SK-N-SH (cell line): Measurements from ENCODE around the gene CSRP2. TPM values are rescaled to one million over a fixed set of nuclear protein-coding genes. Genes with fewer than 3 reads are reported as not detected.

Source experiments
- CTCF ChIA-PET: fragments of 300-600, 350-600 bp; formaldehyde crosslinking; extraction: SDS; loops from one replicate; lab custom pipeline; 2021; lab: Yijun Ruan, JAX
- POLR2A ChIA-PET: fragments of 350-600 bp; sonication (Branson Sonifier 250); formaldehyde crosslinking; extraction: SDS; loops from one replicate; lab custom pipeline; 2020; ENCODE audit warnings: antibody characterized with exemption, inconsistent platforms; lab: Yijun Ruan, JAX
- DNase-seq: peaks from one replicate; pipeline ENCODE4 v3.0.0; 2012
- H2AFZ ChIP-seq: fragments of 200-600 bp; sonication (generic); 2 replicates; pipeline ENCODE4 v1.8.1; 2016; ENCODE audit warnings: antibody characterized with exemption, mild to moderate bottlenecking, low read depth
- H3F3A ChIP-seq: fragments of 200-600 bp; sonication (generic); replicated peaks from 2 replicates; pipeline ENCODE3; 2016; ENCODE audit warnings: antibody characterized with exemption, mild to moderate bottlenecking; ENCODE audit not compliant: insufficient read depth
- H3K27ac ChIP-seq, 2 experiments: fragments of 200-500 bp in 1 of 2; fragments of 200-600 bp in 1 of 2; sonication (Bioruptor generic) in 1 of 2; sonication (generic), shearing (Covaris generic) in 1 of 2; 2 replicates each; pipeline versions ENCODE4 v1.5.1 to v1.6.1; 2014 to 2016; ENCODE audit warnings: low read depth in 2 of 2, inconsistent platforms in 1 of 2, low read length in 1 of 2, mild to moderate bottlenecking in 1 of 2, mixed read lengths in 1 of 2
- H3K27me3 ChIP-seq: fragments of 200-600 bp; sonication (generic), shearing (Covaris generic); 2 replicates; pipeline ENCODE4 v1.6.1; 2016; ENCODE audit warnings: mixed run types; ENCODE audit not compliant: insufficient read depth
- H3K36me3 ChIP-seq, 2 experiments: fragments of 200-500 bp in 1 of 2; fragments of 200-600 bp in 1 of 2; sonication (Bioruptor generic) in 1 of 2; sonication (generic) in 1 of 2; replicated peaks in 1 of 2; 2 replicates each; pipeline versions ENCODE3 to v1.5.1; 2014 to 2016; ENCODE audit warnings: low read length in 1 of 2, mild to moderate bottlenecking in 1 of 2; ENCODE audit not compliant: insufficient read depth in 2 of 2, control insufficient read depth in 1 of 2
- H3K4me1 ChIP-seq, 2 experiments: fragments of 200-500 bp in 1 of 2; fragments of 200-600 bp in 1 of 2; sonication (Bioruptor generic) in 1 of 2; sonication (generic), shearing (Covaris generic) in 1 of 2; 2 replicates each; pipeline versions ENCODE4 v1.5.1 to v1.6.1; 2014 to 2016; ENCODE audit warnings: low read depth in 1 of 2, low read length in 1 of 2, mixed run types in 1 of 2; ENCODE audit not compliant: insufficient read depth in 2 of 2, control insufficient read depth in 1 of 2
- H3K4me2 ChIP-seq: fragments of 200-600 bp; sonication (generic), shearing (Covaris generic); 2 replicates; pipeline ENCODE4 v1.6.1; 2017; ENCODE audit warnings: mixed run types
- H3K4me3 ChIP-seq, 2 experiments: fragments of 200-500 bp in 1 of 2; fragments of 200-600 bp in 1 of 2; sonication (Bioruptor generic) in 1 of 2; sonication (generic), shearing (Covaris generic) in 1 of 2; 2 replicates each; pipeline versions ENCODE4 v1.5.1 to v1.8.1; 2014 to 2016; ENCODE audit warnings: low read depth in 2 of 2, inconsistent platforms in 1 of 2, low read length in 1 of 2, mild to moderate bottlenecking in 1 of 2, mixed read lengths in 1 of 2, moderate library complexity in 1 of 2
- H3K79me2 ChIP-seq: fragments of 200-600 bp; sonication (generic); 2 replicates; pipeline ENCODE4 v1.8.1; 2017; ENCODE audit warnings: mild to moderate bottlenecking; ENCODE audit not compliant: insufficient read depth
- H3K9ac ChIP-seq: fragments of 200-600 bp; sonication (generic); 2 replicates; pipeline ENCODE4 v1.6.1; 2017; ENCODE audit warnings: mixed run types
- H3K9me2 ChIP-seq: fragments of 200-600 bp; sonication (generic); 2 replicates; pipeline ENCODE4 v1.6.1; 2017; ENCODE audit warnings: mixed run types
- H3K9me3 ChIP-seq: fragments of 200-600 bp; sonication (generic); 2 replicates; pipeline ENCODE4 v1.6.1; 2017; ENCODE audit warnings: mixed run types, mild to moderate bottlenecking, moderate library complexity
- H4K20me1 ChIP-seq: fragments of 200-600 bp; sonication (generic); 2 replicates; pipeline ENCODE4 v1.6.1; 2017; ENCODE audit warnings: mild to moderate bottlenecking, mixed run types; ENCODE audit not compliant: insufficient read depth
- CHD2 ChIP-seq: fragments of 150-350 bp; IDR thresholded peaks from 2 replicates; pipeline ENCODE4 v1.6.1; 2018; ENCODE audit warnings: low read length; ENCODE audit not compliant: partially characterized antibody
- CTCF ChIP-seq: fragments of 200-600 bp; sonication (generic); IDR thresholded peaks from 2 replicates; pipeline ENCODE4 v1.6.1; 2017; ENCODE audit warnings: antibody characterized with exemption, mild to moderate bottlenecking, moderate library complexity
- ELF1 ChIP-seq: IDR thresholded peaks from 2 replicates; pipeline ENCODE4 v1.4.0; 2012
- EP300 ChIP-seq, 2 experiments: IDR thresholded peaks; 2 replicates each; pipeline versions ENCODE4 v1.4.0 to v1.6.1; 2012; ENCODE audit warnings: borderline replicate concordance in 1 of 2, low read depth in 1 of 2, low read length in 1 of 2
- EZH2phosphoT487 ChIP-seq: fragments of 200-600 bp; sonication (generic); IDR thresholded peaks from 2 replicates; pipeline ENCODE4 v1.6.1; 2017; ENCODE audit warnings: low read depth, mixed run types, mild to moderate bottlenecking, antibody characterized with exemption, moderate library complexity, borderline replicate concordance
- FOXM1 ChIP-seq: IDR thresholded peaks from 2 replicates; pipeline ENCODE4 v1.4.0; 2012; ENCODE audit warnings: low read depth, mild to moderate bottlenecking
- GABPA ChIP-seq: IDR thresholded peaks from 2 replicates; pipeline ENCODE4 v1.4.0; 2012; ENCODE audit warnings: low read depth, mild to moderate bottlenecking
- GATA2 ChIP-seq: sonication (generic); formaldehyde crosslinking; IDR thresholded peaks from 2 replicates; pipeline ENCODE4 v1.5.0; 2020; ENCODE audit warnings: mild to moderate bottlenecking, missing genetic modification reagents
- JUND ChIP-seq: IDR thresholded peaks from 2 replicates; pipeline ENCODE4 v1.4.0; 2012
- MEF2A ChIP-seq: IDR thresholded peaks from 2 replicates; pipeline ENCODE4 v1.4.0; 2012; ENCODE audit warnings: low read depth, borderline replicate concordance
- PBX3 ChIP-seq: IDR thresholded peaks from 2 replicates; pipeline ENCODE4; 2012
- POLR2AphosphoS5 ChIP-seq: IDR thresholded peaks from 2 replicates; pipeline ENCODE4 v1.6.1; 2012; ENCODE audit warnings: low read depth, low read length
- RCOR1 ChIP-seq: fragments of 150-350 bp; IDR thresholded peaks from 2 replicates; pipeline ENCODE4 v1.6.1; 2017; ENCODE audit warnings: antibody characterized with exemption, low read length
- REST ChIP-seq: IDR thresholded peaks from 2 replicates; pipeline ENCODE4 v1.6.1; 2012; ENCODE audit warnings: mild to moderate bottlenecking, low read depth, low read length, moderate library complexity
- SIN3A ChIP-seq: IDR thresholded peaks from 2 replicates; pipeline ENCODE4 v1.6.1; 2012; ENCODE audit warnings: low read depth, mild to moderate bottlenecking, low read length, moderate library complexity, borderline replicate concordance
- YY1 ChIP-seq: IDR thresholded peaks from 2 replicates; pipeline ENCODE4 v1.4.0; 2012; ENCODE audit warnings: low read depth, mild to moderate bottlenecking
- ZBTB33 ChIP-seq: IDR thresholded peaks from 2 replicates; pipeline ENCODE4 v1.4.0; 2012; ENCODE audit warnings: low read depth, borderline replicate concordance
- WGBS: methylation state at CpG from one replicate; pipeline ENCODE4 v1.1.6; 2017; ENCODE audit warnings: low lambda C conversion rate; 5-methylcytosine and 5-hydroxymethylcytosine counted together
- polyA plus RNA-seq, 3 experiments: library from polyadenylated mRNA; depleted of rRNA; stranded (reverse); fragments of >200 nt; gene quantifications; 2 replicates each; pipeline ENCODE4 v1.2.3, GENCODE V29; 2012
- TF ChIP-seq, protein P1 (sequence below): IDR thresholded peaks from 2 replicates; pipeline ENCODE4 v1.4.0; 2012; ENCODE audit warnings: low read depth

Gene CSRP2
- polyA plus RNA-seq, 1 of the 3 experiments (the other 2 are of a cell fraction), result 87.6 TPM

DNA sequence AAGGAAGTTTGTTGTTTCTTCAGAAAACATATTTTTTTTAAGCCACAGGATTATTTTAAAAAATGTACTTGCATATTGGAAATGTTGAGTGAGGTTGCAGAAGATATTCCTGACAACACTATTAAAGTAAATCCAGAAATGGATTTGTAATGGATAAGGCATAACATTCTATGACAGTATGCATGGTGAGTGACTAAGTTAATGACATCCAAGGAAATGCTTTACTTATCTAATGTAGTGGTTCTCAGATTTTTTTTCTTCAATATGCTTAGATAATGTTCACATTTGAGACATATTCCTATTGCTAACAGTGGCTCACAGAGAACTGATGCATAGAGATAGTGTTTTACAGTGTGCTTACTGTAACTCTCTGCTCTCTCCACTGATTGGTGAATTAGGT, 65.6 kb downstream of the CSRP2 start:
- Histone ChIP-seq H3K79me2 (no peaks in the 10 kb centered on the region; the same call in 1 of the 2 replicates), H4K20me1 (no peaks in the 10 kb centered on the region), H3K9ac (no peak overlapping the region), H3K36me3 (peaks cover 74 to 76% of the 10 kb centered on the region in 2 experiments), H3K27me3 (no peaks in the 10 kb centered on the region), H3K9me3 (no peaks in the 10 kb centered on the region), H3F3A (no peaks in the 10 kb centered on the region), H3K4me2 (no peak overlapping the region), H3K4me3 (no peak overlapping the region), H3K9me2 (no peaks in the 10 kb centered on the region), H3K4me1 (no peaks in the 10 kb centered on the region; a peak in 1 of 4 replicates), H3K27ac (no peak overlapping the region), H2AFZ (no peak overlapping the region)
- ChIA-PET POLR2A (no interaction called here), CTCF (no interaction called here)
- TF ChIP-seq MEF2A (no peak), RCOR1 (no peak), FOXM1 (no peak), GATA2 (CRISPR knock-in tag) (no peak), CTCF (no peak), ELF1 (no peak), YY1 (no peak), ZBTB33 (no peak), POLR2AphosphoS5 (no peak), CHD2 (no peak), PBX3 (no peak), SIN3A (no peak), EP300 (IDR thresholded peaks at IDR 0.05; ENCODE audit: borderline replicate concordance in 1 of 2, low read depth in 1 of 2, low read length in 1 of 2) (no peak)
- TF ChIP-seq, protein P1, sequence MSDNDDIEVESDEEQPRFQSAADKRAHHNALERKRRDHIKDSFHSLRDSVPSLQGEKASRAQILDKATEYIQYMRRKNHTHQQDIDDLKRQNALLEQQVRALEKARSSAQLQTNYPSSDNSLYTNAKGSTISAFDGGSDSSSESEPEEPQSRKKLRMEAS, result no peak
- no peak for DNase-seq

DNA sequence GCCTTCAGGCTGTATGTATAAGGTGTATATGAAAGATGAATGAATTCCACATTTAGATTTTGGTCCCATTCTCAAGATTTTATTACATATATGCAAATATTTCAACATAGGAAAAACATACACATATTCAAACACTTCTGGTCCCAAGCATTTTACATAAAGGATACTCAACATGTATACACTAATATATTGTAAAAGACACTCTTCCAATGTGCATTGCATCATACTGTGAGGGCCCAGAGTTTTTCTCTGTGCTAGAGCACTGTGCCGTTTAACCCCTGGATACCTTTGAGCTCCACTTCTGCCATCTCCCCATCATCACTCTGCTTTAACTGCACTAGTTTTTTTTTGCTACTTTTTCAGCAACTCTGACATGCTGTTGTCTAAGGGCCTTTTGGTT, 66.8 kb downstream of the CSRP2 start:
- Histone ChIP-seq H3K36me3 (peaks cover 79 to 89% of the 10 kb centered on the region in 2 experiments), H2AFZ (no peak overlapping the region), H3K4me2 (no peak overlapping the region), H3K27ac (no peak overlapping the region), H3K27me3 (no peaks in the 10 kb centered on the region), H3K4me3 (no peak overlapping the region), H3F3A (peaks cover 6% of the 10 kb centered on the region), H3K9me3 (no peaks in the 10 kb centered on the region), H3K79me2 (no peaks in the 10 kb centered on the region), H3K9me2 (no peaks in the 10 kb centered on the region), H3K9ac (no peak overlapping the region), H4K20me1 (no peaks in the 10 kb centered on the region), H3K4me1 (no peaks in the 10 kb centered on the region; a peak in 1 of 4 replicates)
- CTCF ChIA-PET, result no interaction called here
- POLR2A ChIA-PET, result no interaction called here
- DNase-seq, result no peak
- WGBS, result 89% methylated on average over 1 of the region's 1 CpG
- TF ChIP-seq POLR2AphosphoS5 (no peak), REST (no peak), GABPA (no peak), JUND (no peak), RCOR1 (no peak), PBX3 (no peak), GATA2 (CRISPR knock-in tag) (no peak), EZH2phosphoT487 (no peak)
- TF ChIP-seq, protein P1, result no peak
